GM19395 (cell line): ENCODE results near the gene RUNX2.
"Not testable (repeated sequence)": the region's sequence is repeated elsewhere in the genome, so short reads cannot be mapped to it uniquely, and the experiment has no call there.

Experiments used
- ATAC-seq: cut with Tn5 transposase; IDR thresholded peaks from one replicate; pipeline ENCODE4 v1.9.1; 2021; ENCODE audit warnings: mild to moderate bottlenecking, moderate library complexity; ENCODE audit not compliant: unreplicated experiment

The RUNX2 gene

DNA sequence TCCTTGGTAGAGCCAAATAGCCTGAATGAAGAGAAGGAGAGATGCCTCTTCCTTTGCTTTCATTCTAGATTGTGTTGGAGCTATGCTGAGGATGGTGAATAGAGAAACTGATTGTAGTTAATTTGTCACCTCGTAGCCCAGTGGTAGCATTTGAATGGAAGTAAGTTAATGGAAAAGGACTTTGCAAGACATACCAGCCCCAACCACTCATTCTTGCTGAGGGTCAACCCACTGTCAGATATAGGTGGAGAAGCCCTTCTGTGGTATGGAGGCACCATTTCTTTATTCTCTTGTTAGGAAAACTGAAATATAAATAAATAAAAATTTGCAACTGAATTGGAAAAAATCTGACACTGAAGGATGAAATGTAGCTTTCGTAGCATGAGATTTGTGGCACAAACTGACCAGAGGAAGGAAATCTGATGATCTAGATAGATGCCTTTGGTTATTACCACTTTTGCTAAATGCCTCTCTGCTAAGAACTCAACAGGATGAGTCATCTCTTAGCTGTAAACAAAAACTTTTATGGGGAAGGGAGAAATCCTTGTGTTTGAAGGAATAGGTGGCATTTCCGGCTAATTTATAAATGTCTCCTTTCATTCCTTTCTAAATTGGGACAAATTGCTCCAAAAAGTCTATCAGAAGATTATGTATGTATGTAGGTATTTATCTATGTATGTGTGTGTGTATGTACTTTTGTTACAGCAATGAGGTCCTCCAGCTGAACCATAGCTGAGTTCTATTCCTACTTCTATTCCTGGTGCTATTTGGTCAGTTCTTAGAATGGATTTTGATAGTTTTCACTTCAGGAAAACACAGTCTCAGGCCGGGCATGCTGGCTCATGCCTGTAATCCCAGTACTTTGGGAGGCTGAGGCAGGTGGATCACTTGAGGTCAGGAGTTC lies 126.1 kb downstream of the RUNX2 start:
- ATAC-seq = no peak

DNA sequence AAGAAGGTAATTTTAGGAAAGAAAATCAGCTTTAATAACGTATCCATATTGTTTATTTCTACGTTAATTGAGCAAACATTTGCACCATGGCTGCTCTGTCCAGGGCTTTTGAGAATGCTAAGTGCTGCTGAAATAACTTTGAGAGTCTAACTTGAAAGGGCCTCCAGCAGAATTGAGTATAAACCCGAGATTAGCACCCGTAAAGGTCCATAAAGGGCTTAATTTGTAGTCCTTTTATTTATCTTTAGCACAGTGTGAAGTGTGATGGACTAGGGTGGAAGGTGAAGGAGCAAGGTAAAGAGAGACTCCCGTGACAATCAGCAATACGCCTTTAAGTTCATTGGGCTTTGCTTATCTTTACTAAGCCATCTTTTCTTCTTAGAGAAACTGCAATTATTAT lies 127.3 kb downstream of the RUNX2 start:
- ATAC-seq = no peak

- no peak for ATAC-seq
Observed at GRCh38 chr6:45457141-45457540, 129.0 kb downstream of the RUNX2 start.

DNA sequence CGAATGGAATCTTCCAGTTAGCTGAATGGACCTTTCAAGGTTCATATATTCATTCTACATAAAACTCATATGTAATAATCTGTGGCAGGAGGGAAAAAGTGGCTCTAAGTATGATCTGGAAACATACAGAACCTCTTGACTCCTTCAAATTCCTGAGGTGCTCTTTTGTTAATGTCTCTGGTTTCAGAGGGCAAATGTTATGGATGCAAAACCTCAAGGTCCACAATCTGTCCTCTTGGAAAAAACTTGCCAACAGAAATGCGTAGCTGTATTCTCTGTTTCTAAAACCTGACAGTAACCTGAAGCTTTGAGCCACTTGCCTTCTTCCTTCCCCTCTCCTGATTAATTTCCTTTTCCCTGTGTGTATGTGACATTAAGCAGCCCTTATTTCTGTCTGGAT lies 130.5 kb downstream of the RUNX2 start:
- ATAC-seq = no peak

GRCh38 chr6:45460166-45460565 lies 132.0 kb downstream of the RUNX2 start:
- ATAC-seq = no peak

GRCh38 chr6:45461486-45461885 lies 133.4 kb downstream of the RUNX2 start:
- ATAC-seq = no peak

DNA sequence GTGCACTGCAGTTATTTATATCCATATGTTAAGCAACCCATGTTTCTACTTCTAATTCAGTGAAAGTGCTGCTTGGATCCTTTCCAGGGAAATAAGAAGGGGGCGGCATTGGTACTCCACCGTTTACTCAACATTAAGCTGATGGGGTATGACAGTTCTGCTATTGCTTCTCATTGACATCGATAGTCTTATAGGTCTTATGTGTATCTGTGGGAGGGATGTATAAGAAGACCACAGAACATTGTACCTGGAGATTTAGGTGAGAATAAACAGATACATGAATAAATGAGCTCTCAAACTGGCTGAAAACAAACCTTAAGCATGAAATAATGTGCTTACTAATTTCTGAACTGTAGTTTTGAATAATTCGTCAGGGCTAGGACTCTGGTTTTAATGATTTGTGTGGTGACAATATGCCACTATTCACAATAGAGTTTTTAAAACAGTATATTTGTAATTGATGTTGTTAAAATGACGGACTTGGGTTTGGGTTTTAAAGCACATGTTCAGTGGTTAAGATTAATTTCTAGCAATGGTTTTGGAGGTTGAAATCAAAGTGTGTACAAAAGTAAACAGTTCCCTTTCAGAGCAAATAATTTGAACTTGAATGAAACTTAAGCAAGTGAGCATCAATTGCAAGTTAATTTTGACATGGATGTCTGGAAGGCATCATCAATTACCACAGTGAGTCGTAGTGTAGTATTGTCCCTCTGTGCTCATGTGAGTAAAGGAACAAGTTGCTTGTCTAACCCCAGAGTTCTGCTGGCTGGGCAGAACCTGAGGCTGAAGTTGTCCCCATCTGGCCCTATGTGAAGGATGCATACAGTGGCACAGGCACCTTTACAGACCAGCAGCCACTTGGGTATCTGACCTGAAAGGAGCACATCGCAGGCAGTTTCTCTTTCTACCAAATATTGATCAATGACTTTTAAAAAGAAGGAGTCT lies 134.3 kb downstream of the RUNX2 start:
- no peak for ATAC-seq

DNA sequence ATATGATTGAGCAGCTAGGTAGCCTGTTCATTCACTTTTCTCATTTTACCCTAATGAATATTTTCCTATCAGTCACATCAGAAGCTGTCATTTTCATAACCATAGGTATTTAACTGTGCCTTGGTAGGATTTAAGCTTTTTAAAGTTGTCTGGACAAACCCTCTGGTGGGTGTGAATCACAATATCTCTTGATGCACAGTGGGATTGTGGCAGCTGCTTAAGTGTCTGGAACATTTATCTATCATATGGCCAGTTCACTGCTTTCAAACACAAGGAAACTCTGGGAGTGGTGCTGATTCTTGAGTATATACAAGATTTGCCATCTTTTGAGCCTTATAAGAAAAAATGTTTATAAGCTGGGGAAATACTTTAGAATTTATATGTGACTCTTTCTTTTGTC lies 136.6 kb downstream of the RUNX2 start:
- ATAC-seq = no peak

GRCh38 chr6:45466686-45467085 lies 138.6 kb downstream of the RUNX2 start:
- no peak for ATAC-seq

DNA sequence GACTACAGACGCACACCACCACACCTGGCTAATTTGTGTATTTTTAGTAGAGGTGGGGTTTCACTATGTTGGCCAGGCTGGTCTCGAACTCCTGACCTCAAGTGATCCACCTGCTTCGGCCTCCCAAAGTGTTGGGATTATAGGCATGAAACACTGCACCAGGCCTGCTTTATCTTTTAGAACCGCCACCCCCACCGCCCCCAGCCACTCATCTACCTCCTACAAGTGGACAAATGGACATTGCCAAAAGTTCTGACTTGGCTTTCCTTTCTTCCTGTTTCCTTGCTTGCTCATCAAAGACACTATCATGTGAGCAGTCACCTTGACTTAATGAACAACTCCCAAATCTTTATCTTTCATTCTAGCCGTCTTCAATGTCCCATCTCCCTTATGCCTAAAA lies 139.3 kb downstream of the RUNX2 start:
- ATAC-seq = not testable (repeated sequence)

GRCh38 chr6:45467853-45468252 lies 139.7 kb downstream of the RUNX2 start:
- ATAC-seq = no peak

- ATAC-seq = no peak
Observed at GRCh38 chr6:45469663-45470062, 141.5 kb downstream of the RUNX2 start.

DNA sequence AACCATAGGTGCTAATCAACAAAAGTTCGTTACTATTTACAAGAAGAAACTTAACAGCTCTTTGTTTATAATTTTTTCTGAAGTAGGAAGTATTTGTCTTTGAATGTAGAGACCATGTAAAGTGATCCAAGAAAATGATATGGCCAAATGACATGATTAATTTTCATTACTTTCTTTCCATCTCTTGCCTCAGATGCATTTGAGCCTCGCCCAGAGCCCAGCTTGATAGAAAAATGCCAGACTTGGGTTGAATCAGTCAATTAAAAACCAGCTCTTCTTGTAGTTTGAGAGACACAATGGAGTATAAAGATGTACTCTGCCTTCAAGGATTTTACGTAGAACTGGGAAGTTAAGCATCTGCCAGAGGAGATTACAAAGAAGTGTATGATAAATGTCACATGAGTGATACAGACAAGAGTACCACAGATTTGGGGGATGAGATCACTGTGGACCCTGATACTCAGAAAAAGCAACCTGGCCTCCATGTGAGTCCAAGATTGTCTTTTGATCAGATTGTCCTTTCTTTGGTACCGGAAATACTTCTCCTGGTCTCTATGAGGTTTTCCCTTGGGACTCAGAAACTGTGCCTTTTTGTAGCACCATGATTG lies 142.1 kb downstream of the RUNX2 start:
- ATAC-seq = no peak

DNA sequence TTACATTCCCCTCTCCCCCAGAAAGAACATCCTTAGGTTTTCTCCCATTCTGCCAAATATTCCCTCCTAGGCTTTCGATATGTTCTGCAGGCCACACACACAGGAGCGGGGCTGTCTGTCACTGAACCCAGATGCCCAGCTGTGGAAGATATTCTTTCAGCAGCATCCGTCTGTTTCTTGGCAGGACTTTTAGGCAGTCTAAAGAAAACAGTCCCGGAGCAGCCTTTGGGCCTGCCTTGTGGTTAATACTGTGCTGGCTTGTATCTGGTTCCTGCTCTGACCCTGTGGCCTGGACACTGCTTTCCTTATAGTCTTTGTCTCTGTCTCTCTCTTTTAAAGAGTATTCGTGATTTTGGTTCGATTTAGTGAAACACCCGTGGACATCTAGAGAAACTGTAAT lies 144.3 kb downstream of the RUNX2 start:
- ATAC-seq = no peak

- ATAC-seq = no peak
Observed at GRCh38 chr6:45473121-45473993, 145.2 kb downstream of the RUNX2 start.

DNA sequence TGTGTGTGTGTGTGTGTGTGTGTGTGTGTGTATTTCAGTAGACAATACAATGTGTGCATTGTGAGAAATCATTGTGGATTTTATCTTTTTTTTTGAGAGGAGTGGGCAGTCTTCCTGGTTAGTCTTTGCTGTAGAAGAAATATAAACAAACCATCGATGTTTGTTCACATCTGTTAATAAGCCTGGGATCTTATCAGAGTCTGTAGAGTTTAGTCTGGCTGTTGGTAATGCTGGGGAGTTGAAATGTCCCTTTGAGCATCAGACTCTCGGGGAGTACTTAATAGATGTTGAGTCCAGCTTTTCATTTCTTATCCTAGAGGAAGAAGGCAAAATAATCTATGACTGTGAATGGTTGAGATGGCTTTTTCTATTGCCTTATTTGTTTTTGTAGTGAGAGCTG lies 146.2 kb downstream of the RUNX2 start:
- ATAC-seq = no peak

- ATAC-seq = no peak
Observed at GRCh38 chr6:45476341-45476740, 148.2 kb downstream of the RUNX2 start.

DNA sequence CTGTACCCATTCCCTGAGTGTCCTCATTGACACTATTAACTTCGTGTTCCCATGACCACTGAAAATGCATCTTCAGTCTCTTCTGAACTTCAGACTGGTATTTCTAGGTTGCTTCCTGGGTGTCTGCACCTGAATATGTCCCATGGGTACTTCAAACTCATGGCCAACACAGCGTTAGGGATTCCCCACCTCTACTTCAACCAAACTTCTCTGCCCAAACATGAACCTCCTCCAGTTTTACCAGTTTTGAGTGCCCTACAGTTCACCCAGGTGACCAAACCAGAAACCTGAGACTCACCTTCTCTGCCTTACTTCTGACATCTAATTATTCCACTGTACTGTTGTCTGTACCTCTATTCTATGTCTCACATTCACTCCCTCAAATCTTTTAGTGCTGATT lies 149.1 kb downstream of the RUNX2 start:
- no peak for ATAC-seq

DNA sequence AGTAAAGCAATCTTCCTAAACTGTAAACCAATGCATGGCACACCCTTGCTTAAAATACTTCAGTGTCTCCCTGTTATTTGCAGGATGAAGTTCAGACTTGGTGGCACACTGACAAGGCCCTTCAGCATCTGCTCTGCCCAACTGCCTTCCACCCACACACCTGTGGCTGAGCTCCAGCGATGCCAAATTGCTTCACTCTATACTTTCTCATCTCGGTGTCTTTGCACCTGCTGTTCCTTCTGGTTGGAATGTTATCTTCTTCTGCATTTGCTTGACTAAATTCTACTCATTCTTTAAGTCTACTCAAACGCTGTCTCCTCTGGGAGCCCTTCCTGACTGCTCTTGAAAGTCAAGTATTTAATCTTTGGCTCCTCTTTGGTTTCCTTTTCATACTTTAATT lies 149.7 kb downstream of the RUNX2 start:
- ATAC-seq = no peak

- no peak for ATAC-seq
Observed at GRCh38 chr6:45478240-45478639, 150.1 kb downstream of the RUNX2 start.
